Gastrocnemius medialis (tissue), 4 donors: ENCODE data around the gene GIT2. TPM values are rescaled to one million over a fixed set of nuclear protein-coding genes. Genes with fewer than 3 reads are reported as not detected.
A peak's percentile ranks its signal among the peaks of the same experiment; 100 is the strongest.

Experiments used
- ATAC-seq, 2 donors: fragments of 150-250 bp; one replicate each; pipeline ENCODE4 v1.9.1; 2016
- DNase-seq, 2 donors: peaks; one replicate each; pipeline ENCODE4 v3.0.0-alpha.2; 2019
- H3K27ac ChIP-seq, 4 donors: fragments of 200-600 bp; sonication (generic); 1 replicate in 1 of 4; 2 replicates in 3 of 4; pipeline ENCODE4 v1.5.1; 2016 to 2018; ENCODE audit warnings: mild to moderate bottlenecking in 2 of 4, moderate library complexity in 1 of 4
- H3K27me3 ChIP-seq, 3 donors: fragments of 200-600 bp; sonication (generic) in 2 of 3; 1 replicate in 1 of 3; 2 replicates in 2 of 3; pipeline versions ENCODE4 v1.5.1 to v1.6.0; 2016 to 2019; ENCODE audit warnings: mild to moderate bottlenecking in 1 of 3, moderate library complexity in 1 of 3
- H3K36me3 ChIP-seq, 2 donors: fragments of 200-600 bp; sonication (generic) in 1 of 2; one replicate each; pipeline ENCODE4 v1.5.1; 2017 to 2018
- H3K4me1 ChIP-seq, 2 donors: fragments of 200-600 bp; sonication (generic) in 1 of 2; one replicate each; pipeline ENCODE4 v1.5.1; 2016 to 2017; ENCODE audit warnings: mild to moderate bottlenecking in 2 of 2
- H3K4me3 ChIP-seq, 4 donors: fragments of 200-600 bp; sonication (generic) in 3 of 4; 1 replicate in 1 of 4; 2 replicates in 3 of 4; pipeline ENCODE4 v1.5.1; 2016 to 2019; ENCODE audit warnings: mild to moderate bottlenecking in 2 of 4
- H3K9me3 ChIP-seq, 3 donors: fragments of 200-600 bp; sonication (generic) in 2 of 3; 1 replicate in 1 of 3; 2 replicates in 2 of 3; pipeline ENCODE4 v1.5.1; 2016 to 2019
- CTCF ChIP-seq, 5 experiments: fragments of 450-650 bp in 3 of 5; fragments of 200-600 bp in 2 of 5; sonication (generic) in 2 of 5; IDR thresholded peaks in 4 of 5; conservative IDR thresholded peaks in 1 of 5; 1 replicate in 4 of 5; 2 replicates in 1 of 5; pipeline ENCODE4 v1.5.1; 2016 to 2019; ENCODE audit warnings: antibody characterized with exemption in 5 of 5, mild to moderate bottlenecking in 3 of 5, moderate library complexity in 3 of 5
- POLR2A ChIP-seq, 2 donors: fragments of 450-650 bp; IDR thresholded peaks; one replicate each; pipeline ENCODE4 v1.6.1; 2017; ENCODE audit warnings: antibody characterized with exemption in 2 of 2, mild to moderate bottlenecking in 2 of 2, moderate library complexity in 2 of 2
- in situ Hi-C, 4 donors: fragments of 200-750 bp; cut with MboI; loops; one replicate each; pipeline versions ENCODE4 v1.15.0 to v1.8.0; 2017; ENCODE audit warnings: low sequenced_read_pairs in 4 of 4
- intact Hi-C: fragments of 100-400 bp; cut with DNase I; formaldehyde crosslinking; loops from one replicate; pipeline ENCODE4 v1.15.1; 2023; ENCODE audit warnings: low total_unique reads
- total RNA-seq, 4 donors: library from RNA; depleted of rRNA; stranded (reverse); fragments of >200 nt; gene quantifications; one replicate each; pipeline versions ENCODE4 v1.1.0 to v1.2.3, GENCODE V29; 2016

GIT2 gene
- total RNA-seq, 4 donors from 2014 or later, result 23.4 to 32.1 (median 23.6) TPM

GRCh38 chr12:109952160-109952858 lies 43.9 kb downstream of the GIT2 start:
- peak overlapping the region; percentile 50 to 79 (median 72) for H3K27ac ChIP-seq
- H3K4me3 ChIP-seq, result no peak overlapping the region
- in situ Hi-C loops (no loop called here), intact Hi-C loops (no loop called here)
- TF ChIP-seq POLR2A (IDR thresholded peaks at IDR 0.05) (no peak), CTCF (IDR thresholded peaks at IDR 0.05 in 4 of 5, conservative IDR thresholded peaks at IDR 0.05 in 1 of 5) (no peak)
- H3K4me1 ChIP-seq, result peaks cover 54 to 62% of the 10 kb centered on the region in 2 donors
- no peaks in the 10 kb centered on the region for H3K9me3 ChIP-seq
- H3K27me3 ChIP-seq, result no peaks in the 10 kb centered on the region
- no peak for DNase-seq
- H3K36me3 ChIP-seq, result peaks cover 0 to 45% of the 10 kb centered on the region in 2 donors
- peak in 1 of 2 donors; percentile 13 for ATAC-seq

- intact Hi-C loops (no loop called here), in situ Hi-C loops (no loop called here)
- peaks cover 0 to 41% of the 10 kb centered on the region in 2 donors for H3K36me3 ChIP-seq
- DNase-seq (peak in 1 of 2 donors; percentile 64), ATAC-seq (peak in 1 of 2 donors; percentile 59)
- H3K27me3 ChIP-seq, result no peaks in the 10 kb centered on the region
- TF ChIP-seq POLR2A (IDR thresholded peaks at IDR 0.05) (no peak), CTCF (IDR thresholded peaks at IDR 0.05 in 4 of 5, conservative IDR thresholded peaks at IDR 0.05 in 1 of 5) (no peak)
- H3K27ac ChIP-seq, result peak overlapping the region; percentile 50 to 79 (median 72)
- H3K9me3 ChIP-seq, result no peaks in the 10 kb centered on the region
- H3K4me1 ChIP-seq, result peaks cover 54 to 67% of the 10 kb centered on the region in 2 donors
- H3K4me3 ChIP-seq, result no peak overlapping the region
These were observed 44.4 kb downstream of the GIT2 start for GRCh38 chr12:109951751-109952150.

GRCh38 chr12:109951136-109951535 lies 45.0 kb downstream of the GIT2 start:
- peaks cover 54 to 70% of the 10 kb centered on the region in 2 donors for H3K4me1 ChIP-seq
- TF ChIP-seq POLR2A (IDR thresholded peaks at IDR 0.05), result no peak
- no peak for TF ChIP-seq CTCF (IDR thresholded peaks at IDR 0.05 in 4 of 5, conservative IDR thresholded peaks at IDR 0.05 in 1 of 5)
- H3K36me3 ChIP-seq, result peaks cover 0 to 41% of the 10 kb centered on the region in 2 donors
- H3K27ac ChIP-seq, result peak overlapping the region; percentile 50 to 79 (median 72)
- H3K27me3 ChIP-seq, result no peaks in the 10 kb centered on the region
- DNase-seq, result no peak
- no peak overlapping the region for H3K4me3 ChIP-seq
- no peaks in the 10 kb centered on the region for H3K9me3 ChIP-seq
- intact Hi-C loops, result no loop called here
- peak in 1 of 2 donors; percentile 27 for ATAC-seq
- in situ Hi-C loops, result no loop called here

GRCh38 chr12:109950625-109951024 lies 45.5 kb downstream of the GIT2 start:
- no peak overlapping the region for H3K4me3 ChIP-seq
- H3K27ac ChIP-seq, result peak overlapping the region in 3 of 4 donors; percentile 50 to 79 (median 75)
- H3K9me3 ChIP-seq, result no peaks in the 10 kb centered on the region
- peaks cover 0 to 40% of the 10 kb centered on the region in 2 donors for H3K36me3 ChIP-seq
- H3K27me3 ChIP-seq, result no peaks in the 10 kb centered on the region
- in situ Hi-C loops (no loop called here), intact Hi-C loops (no loop called here)
- ATAC-seq, result no peak
- TF ChIP-seq CTCF (IDR thresholded peaks at IDR 0.05 in 4 of 5, conservative IDR thresholded peaks at IDR 0.05 in 1 of 5) (no peak), POLR2A (IDR thresholded peaks at IDR 0.05) (no peak)
- H3K4me1 ChIP-seq, result peaks cover 54 to 70% of the 10 kb centered on the region in 2 donors
- DNase-seq, result no peak
